GM19240 (cell line): ENCODE measurements around the gene AGT.
"Not testable (repeated sequence)": the region's sequence is repeated elsewhere in the genome, so short reads cannot be mapped to it uniquely, and the experiment has no call there.

Experiments
- DNase-seq: peaks from one replicate; pipeline ENCODE4 v3.0.0; 2011; ENCODE audit warnings: low spot score; ENCODE audit not compliant: insufficient read length

The AGT gene

DNA sequence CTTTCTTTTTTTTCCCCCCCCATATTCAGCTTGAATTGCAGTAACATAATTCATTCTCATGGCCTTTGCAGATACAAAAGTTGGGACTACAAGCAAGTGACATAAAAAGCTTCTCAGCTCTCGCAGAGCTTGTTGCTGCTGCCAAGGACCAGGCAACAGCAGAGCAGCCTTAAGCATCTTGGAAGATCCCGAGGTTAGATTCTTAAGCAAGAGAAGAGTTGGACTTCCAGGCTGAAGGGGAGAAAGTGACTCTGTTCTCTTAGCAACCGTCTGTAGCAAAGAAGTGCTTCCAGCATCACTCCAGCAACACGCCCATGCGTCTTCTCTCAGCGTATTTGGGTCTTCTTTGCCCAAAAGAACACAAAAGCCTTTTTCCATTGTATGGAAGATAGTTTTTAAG, 20.7 kb downstream of the AGT start:
- DNase-seq = no peak

DNA sequence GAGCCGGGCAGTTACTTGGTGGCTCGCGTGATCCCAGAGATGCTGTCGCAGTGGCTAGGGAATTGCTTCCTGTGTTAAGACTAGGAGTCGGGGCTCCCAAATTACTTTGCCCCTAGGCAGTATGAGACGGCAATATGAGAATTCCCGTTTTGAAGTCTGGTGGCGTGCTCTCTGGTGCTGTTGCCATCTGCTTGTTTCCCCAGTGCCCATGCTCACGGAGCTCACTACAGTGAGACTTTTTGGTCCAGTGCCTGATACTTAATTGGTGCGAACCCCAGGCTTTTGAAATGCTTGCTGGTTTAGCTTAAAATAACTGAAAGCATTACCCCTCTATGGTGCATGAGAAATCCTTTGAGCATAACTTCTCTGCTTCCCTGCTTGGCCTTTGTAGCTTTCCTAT, 22.3 kb downstream of the AGT start:
- no peak for DNase-seq

DNA sequence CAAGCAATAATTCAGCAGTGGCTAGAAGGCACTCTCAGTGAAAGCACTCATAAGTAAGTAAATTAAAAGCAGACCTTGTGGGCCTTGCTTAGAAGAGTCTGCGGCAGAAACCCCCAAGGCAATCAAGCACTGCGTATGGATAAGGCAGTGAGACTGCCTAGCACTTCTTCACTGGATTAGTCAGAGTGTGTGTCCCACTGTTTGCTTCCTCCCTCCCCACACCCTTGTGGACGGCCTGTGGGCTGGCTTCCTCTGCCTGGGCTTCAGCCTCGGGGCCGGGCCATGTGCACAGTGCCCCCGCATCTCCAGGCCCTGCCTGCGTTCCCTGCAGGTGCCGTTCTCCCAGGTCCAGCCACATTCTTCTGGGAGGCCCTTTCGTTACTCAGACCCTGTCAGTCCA, 23.8 kb downstream of the AGT start:
- no peak for DNase-seq

DNA sequence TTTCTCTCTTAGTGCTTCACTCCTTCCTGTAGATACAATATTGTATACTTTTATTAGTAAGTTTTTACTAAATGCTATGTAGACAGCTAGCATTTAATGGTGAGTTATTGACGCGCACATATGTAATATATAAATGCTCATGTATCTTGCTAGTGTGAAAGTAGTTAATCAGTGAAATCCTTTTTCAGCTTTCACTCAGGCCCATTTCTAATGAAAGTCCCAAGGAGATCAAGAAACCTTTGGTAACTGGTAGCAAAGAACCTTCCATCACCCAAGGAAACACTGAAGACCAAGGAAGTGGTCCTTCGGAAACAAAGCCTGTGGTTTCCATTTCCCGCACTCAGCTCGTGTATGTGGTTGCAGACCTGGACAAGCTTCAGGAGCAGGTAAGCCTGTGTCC, 27.2 kb downstream of the AGT start:
- no peak for DNase-seq

DNA sequence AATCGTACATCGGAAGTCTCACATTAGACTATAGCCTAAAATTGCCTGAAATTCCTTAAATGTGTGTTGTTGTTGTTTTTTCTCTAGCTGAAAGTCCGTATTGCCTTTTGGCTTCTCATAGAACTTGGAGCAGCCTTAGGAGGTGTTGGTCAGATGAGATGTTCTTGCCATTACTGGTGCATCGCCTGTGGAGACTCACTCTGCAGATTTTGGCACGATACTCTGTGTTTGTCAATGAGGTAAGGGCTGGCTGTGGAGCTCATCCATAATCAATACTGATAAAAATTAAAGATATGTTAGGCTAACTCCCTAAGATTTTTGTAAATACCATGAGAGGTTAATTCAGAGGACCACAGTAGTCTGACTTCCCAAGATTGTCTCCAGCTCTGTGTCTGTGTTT, 28.9 kb downstream of the AGT start:
- no peak for DNase-seq

DNA sequence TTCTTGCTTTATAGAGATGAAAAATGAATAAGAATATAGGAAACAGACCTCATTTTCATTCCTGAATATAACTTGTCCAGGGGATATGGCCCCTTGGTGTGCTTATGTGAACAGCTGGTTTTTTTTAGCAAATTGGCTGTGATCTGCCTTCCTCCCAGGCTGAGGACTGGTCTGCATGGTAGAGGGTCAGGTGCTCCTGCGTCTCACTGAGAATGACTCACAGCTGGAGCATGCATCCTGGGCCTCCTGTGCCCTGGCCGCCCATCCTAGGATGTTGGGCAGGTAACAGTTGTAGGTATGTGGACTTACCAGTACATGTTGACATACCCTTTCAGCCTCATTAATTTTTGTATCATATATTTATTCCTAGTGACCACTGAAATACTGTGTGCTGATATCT, 29.8 kb downstream of the AGT start:
- DNase-seq = no peak

DNA sequence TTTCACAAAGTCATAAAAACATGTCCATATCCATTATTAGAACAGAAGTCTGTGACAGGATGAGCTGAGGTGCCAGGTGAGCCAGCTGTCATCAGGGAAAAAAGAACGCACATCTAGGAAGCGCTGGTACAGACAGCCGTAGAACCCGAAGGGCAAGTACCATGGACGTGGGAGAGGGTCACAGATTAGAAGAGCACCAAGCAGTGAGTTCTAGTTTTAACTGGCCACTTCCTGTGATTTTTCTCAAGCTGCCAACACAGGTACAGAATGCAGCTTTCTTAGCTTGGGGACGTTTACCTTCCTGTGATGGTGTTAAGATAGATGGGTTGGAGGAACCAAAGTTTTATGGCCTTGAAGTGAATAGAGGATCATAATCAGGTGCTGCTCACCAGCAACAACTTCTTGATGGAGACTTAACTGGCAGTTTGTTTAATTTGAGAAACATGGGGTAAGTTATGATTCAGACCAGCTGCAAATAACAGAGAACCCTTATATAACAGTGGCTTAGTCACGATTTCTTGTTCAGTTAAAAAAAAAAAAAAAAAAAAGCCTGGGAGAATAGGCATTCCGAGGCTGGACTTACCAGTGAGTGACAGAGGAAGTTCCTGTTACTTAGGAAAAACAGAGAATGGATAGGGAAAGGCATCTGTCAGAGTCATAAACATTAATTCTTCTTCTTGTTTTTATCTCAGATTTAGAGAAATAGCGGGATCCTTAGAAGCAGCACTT, 30.9 kb downstream of the AGT start:
- DNase-seq = no peak

DNA sequence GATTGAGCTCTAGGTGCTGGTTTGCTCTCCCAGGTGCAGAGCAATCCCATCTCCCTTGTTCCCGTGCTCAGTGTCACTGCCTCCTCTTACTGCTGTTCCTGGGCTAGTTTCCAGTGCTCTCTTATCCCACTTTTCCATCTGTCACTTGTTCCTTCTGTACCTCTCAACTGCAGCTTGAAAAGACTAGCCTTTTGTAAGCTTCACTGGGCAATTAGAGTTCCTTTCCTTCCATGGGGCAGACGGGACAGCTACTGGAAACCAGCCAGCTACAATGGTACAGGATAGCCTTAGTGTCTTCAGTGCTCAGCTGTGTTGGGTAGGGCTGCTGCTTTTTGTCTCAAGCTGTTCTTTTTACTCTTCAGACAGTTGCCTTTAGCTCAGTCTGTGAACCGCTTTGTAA, 31.6 kb downstream of the AGT start:
- no peak for DNase-seq

DNA sequence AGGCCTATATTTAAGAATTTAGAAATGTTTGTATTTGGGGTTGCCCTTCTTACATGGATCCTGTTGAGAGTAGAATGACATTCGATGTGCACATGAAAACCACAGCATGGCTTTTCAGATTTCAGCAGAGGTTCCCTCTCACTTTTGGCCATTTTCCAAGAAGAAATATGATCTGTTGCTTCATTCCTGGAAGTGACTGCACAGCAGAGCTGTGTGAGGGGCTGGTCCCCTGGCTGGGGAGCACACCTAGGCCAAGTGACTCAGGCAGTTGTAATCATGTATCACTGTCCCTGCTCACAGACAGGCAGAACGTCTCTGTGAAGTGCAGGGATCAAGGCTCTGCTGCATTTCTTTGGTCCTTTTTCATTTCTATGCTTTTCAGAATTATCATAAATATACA, 32.3 kb downstream of the AGT start:
- DNase-seq = no peak

DNA sequence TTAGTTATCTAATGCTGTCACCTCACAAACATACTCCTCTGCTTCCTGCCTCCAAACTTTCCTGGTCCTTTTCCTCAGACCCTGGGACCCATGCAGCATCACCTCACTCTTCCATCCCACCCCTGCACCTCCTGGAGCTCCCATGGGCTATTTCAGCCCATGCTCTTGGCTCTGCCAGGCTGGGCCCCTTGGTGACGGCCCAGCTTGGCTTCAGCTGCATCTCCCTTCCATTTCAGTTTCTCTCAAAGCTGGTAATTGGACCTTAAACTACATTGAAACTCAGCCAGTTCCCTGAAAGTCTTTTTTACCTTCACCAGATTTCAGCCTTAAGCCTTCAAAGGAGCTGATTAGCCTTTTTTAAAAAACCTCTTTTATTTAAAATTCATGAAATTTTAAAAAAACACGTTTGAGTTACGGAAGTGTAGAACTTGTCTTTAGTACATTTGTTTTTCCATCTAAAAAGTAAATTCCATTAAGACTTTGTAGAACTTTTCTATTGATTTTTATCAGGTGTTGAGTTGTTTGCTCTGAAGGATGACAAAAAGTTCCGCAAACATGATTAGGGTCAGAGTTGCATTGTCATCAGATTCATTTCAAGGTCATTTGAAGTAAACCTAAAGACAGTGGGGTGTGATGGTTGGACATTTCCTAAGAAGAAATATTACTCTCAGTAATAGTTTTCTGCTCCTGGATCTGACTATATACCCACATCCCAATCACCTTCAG, 33.5 kb downstream of the AGT start:
- DNase-seq = no peak

DNA sequence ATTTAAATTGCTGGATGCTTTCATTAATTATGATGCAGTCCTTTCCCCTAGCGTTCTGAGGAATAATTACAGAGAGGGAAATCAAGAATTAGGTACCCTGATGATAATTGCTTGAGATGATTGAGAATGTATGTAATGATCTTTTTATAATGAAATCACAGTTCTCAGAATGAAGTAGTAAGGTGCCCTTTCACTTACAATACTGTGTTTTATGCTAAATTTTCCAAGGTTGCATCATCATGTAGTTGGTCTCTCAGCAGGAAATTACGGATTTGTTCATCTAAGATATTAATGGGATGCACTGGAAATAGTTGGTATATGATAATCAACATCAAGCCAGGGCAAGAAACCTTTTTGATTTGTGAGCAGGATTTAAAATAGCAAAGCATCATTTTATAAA, 34.1 kb downstream of the AGT start:
- no peak for DNase-seq

DNA sequence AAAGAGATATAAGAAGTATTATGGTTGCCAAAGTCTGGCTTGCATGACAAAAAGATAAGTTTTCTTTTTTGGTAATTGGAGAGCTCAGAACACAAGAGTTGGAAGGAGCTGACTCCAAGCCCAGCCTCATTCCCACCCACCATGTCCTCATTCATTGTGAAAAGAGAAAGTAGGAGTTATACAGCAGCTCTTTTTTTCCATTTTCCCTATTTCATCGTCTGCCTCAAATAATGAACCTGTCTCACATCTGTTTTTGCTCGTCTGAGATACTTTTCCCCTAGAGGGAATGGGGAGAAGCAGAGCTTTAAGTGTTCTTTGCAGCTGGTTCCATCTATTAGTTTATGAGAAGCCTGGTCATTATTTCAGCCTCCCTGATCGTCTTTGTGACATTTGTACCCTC, 34.7 kb downstream of the AGT start:
- DNase-seq = no peak

DNA sequence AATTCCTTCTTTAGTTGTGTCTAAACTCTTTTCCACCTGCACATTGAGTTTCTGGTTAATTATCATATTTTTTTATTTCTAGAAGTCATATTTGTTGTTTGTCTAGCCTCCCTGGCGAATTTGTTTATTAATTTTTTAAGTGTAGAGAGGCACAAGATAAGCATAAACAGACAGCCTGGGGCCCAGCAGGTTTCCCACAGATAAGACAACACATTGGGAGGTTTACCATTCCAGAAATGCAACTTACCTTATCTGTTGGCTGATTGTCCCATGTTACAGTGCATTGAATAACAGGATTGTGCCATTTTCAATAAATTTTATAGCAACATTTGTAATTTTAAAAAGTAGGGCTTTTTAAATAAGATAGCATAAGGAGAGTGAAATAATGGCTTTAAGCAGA, 36.7 kb downstream of the AGT start:
- no peak for DNase-seq

DNA sequence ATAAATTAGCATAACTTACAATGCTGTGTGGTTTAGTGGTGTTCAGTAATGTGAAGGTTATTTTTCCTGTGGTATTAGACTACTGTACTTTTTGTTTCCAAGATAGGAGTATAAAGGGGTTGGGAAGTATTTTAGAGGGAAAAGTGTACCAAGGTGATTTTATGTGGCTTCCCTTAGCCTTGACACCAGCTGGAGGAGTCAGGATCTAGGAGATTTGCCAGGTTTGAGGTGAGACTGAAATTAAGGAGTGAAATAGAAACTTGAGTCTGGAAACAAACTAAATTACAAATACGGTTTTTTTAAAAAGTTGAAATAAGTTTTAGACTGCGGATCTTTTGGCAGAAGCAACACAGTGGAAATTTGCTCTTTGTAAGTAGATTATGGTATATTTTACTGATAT, 39.3 kb downstream of the AGT start:
- DNase-seq = no peak

DNA sequence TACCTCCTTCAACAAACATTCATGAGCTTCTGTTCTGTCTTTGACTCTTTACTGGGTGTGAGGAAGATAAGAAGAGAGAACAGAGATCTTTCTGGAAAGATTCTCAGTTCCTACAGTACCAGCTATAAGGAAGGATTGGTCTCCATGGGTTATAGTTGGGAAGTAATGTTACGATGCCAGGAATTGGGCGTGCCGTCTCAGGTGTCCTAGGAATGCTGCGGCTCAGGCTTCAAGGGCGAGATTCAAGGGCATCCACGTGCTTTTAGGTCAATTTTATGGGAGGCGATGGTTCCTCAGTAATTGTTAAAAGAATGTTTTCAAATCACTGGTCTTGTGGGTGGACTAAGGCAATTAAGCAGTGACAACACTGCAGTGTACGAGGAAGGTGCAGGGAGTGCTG, 44.4 kb downstream of the AGT start:
- no peak for DNase-seq

DNA sequence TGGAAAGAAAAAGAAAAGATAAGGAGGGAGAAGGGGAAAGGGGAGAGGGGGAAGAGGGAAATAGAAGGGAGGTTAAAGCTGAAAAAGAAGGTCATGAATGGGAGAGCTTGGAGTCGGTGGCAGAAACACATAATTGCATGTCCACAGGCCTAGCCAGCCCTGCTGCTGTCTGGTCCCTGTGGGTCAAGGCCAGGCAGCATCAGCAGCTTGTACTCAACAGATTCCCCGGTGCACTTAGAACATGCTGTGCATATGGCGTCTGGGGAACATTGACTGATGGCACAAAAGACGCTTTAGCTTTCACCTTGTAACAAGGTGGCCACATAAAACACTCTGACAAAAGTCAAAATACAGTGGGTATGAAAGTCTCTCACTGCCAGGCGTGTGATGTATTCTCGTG, 45.7 kb downstream of the AGT start:
- DNase-seq = no peak

DNA sequence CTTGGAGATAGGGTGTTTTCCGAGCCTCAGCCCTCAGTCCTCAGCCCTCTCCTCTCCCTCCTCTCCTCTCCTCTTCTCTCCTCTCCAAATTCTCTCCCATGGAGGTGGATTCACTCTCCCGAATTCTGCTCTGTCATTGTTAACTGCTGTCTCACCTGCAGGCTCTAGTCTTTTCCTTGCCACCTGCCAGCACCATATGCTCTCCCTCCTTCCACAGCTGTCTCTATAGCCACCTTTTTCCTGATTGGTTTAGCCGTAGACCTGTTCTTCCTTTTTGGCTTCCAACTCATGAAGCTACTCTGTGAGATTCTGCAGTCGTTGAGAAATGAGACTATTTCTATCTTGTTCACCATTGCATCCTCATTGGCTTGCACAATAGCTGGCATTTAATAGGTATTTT, 51.9 kb downstream of the AGT start:
- no peak for DNase-seq

DNA sequence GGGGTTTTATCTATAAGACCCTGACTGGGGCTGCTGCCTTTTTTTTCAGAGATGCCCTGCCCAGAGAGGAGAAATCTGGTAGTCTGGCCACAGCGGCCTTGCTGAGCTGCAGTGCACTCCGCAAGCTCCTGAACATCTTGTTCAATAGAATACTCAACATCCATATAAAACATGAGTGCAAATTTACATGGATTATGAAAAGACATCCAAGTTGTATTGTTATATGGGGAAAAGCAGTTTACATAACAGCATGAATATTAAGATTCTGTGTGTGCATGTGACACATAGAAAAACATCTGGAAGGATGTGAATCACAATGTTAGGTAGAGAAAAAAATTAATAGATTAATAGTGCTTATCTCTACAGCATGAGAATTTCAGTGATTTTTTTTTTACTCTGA, 55.2 kb downstream of the AGT start:
- no peak for DNase-seq

DNA sequence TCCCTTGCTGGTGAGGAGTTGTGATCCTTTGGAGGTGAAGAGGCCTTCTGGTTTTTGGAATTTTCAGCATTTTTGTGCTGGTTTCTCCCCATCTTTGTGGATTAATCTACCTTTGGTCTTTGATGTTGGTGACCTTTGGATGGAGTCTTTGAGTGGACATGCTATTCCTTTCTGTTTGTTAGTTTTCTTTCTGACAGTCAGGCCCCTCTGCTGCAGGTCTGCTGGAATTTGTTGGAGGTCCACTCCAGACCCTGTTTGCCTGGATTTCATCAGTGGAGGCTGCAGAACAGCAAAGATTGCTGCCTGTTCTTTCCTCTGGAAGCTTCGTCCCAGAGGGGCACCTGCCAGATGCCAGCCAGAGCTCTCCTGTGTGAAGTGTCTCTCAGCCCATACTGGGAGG, 55.8 kb downstream of the AGT start:
- not testable (repeated sequence) for DNase-seq

DNA sequence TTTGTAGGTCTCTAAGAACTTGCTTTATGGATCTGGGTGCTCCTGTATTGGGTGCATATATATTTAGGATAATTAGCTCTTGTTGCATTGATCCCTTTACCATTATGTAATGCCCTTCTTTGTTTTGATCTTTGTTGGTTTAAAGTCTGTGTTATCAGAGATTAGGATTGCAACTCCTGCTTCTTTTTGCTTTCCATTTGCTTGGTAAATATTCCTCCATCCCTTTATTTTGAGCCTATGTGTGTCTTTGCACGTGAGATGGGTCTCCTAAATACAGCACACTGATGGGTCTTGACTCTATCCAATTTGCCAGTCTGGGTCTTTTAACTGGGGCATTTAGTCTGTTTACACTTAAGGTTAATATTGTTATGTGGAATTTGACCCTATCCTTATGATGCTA, 57.2 kb downstream of the AGT start:
- not testable (repeated sequence) for DNase-seq
